ENCODE data around the gene GPR39. TPM values are rescaled to one million over a fixed set of nuclear protein-coding genes. Genes with fewer than 3 reads are reported as not detected.

GPR39 gene
- total and polyA plus RNA-seq, 12 donors, result 0.10 to 0.28 (median 0.17) TPM; not detected in 7

GRCh38 chr2:132678483-132678882, 261.9 kb downstream of the GPR39 start:
- WGBS, 4 donors, result 86 to 88% (median 88%) methylated on average over 2 of the region's 2 CpGs

GRCh38 chr2:132680544-132680943, 263.9 kb downstream of the GPR39 start:
- H3K4me3 ChIP-seq, result no peak overlapping the region
- DNase-seq, result no peak
- H3K27ac ChIP-seq, result no peak overlapping the region
- no peaks in the 10 kb centered on the region for H3K36me3 ChIP-seq (replicated peaks in 1 of 2)
- H3K27me3 ChIP-seq, result no peaks in the 10 kb centered on the region
- no peak for TF ChIP-seq POLR2A (IDR thresholded peaks at IDR 0.05)
- no peak for TF ChIP-seq CTCF (IDR thresholded peaks at IDR 0.05)
- no peaks in the 10 kb centered on the region for H3K4me1 ChIP-seq (replicated peaks in 1 of 2)
- H3K9me3 ChIP-seq (replicated peaks in 1 of 3), result no peaks in the 10 kb centered on the region
- 59 to 78% (median 71%) methylated on average over 3 of the region's 3 CpGs for WGBS, 4 donors
- intact Hi-C loops (cut with DNase I), result no loop called here

More at GRCh38 chr2:132678483-132678882, 261.9 kb downstream of the GPR39 start:
- Histone ChIP-seq H3K4me3 (no peak overlapping the region), H3K4me1 (replicated peaks in 1 of 2) (no peaks in the 10 kb centered on the region), H3K36me3 (replicated peaks in 1 of 2) (no peaks in the 10 kb centered on the region), H3K9me3 (replicated peaks in 1 of 3) (no peaks in the 10 kb centered on the region), H3K27me3 (no peaks in the 10 kb centered on the region), H3K27ac (no peak overlapping the region)
- no peak for TF ChIP-seq POLR2A (IDR thresholded peaks at IDR 0.05)
- TF ChIP-seq CTCF (IDR thresholded peaks at IDR 0.05), result no peak
- intact Hi-C loops (cut with DNase I), result no loop called here
- DNase-seq, result no peak

- Histone ChIP-seq H3K9me3 (replicated peaks in 1 of 3) (no peaks in the 10 kb centered on the region), H3K27me3 (no peaks in the 10 kb centered on the region), H3K4me1 (replicated peaks in 1 of 2) (no peaks in the 10 kb centered on the region), H3K4me3 (no peak overlapping the region), H3K36me3 (replicated peaks in 1 of 2) (no peaks in the 10 kb centered on the region), H3K27ac (no peak overlapping the region)
- 71 to 92% (median 83%) methylated on average over 1 of the region's 1 CpG for WGBS, 4 donors
- intact Hi-C loops (cut with DNase I), result no loop called here
- TF ChIP-seq CTCF (IDR thresholded peaks at IDR 0.05) (no peak), POLR2A (IDR thresholded peaks at IDR 0.05) (no peak)
- no peak for DNase-seq
These were observed 265.2 kb downstream of the GPR39 start for GRCh38 chr2:132681766-132682165.

- H3K4me1 ChIP-seq (replicated peaks in 1 of 2), result no peaks in the 10 kb centered on the region
- no peaks in the 10 kb centered on the region for H3K27me3 ChIP-seq
- no peaks in the 10 kb centered on the region for H3K9me3 ChIP-seq (replicated peaks in 1 of 3)
- H3K4me3 ChIP-seq, result no peak overlapping the region
- intact Hi-C loops (cut with DNase I), result no loop called here
- no peak for TF ChIP-seq POLR2A (IDR thresholded peaks at IDR 0.05)
- no peak for TF ChIP-seq CTCF (IDR thresholded peaks at IDR 0.05)
- no peak overlapping the region for H3K27ac ChIP-seq
- no peaks in the 10 kb centered on the region for H3K36me3 ChIP-seq (replicated peaks in 1 of 2)
- no peak for DNase-seq
- WGBS, 4 donors, result 66 to 79% (median 72%) methylated on average over 1 of the region's 1 CpG
These were observed 274.2 kb downstream of the GPR39 start for GRCh38 chr2:132690664-132691303.

Data from adrenal gland (tissue), 12 donors.